Vagina (tissue), 2 donors: ENCODE results near the gene MARVELD1.

Experiments used
- CTCF ChIP-seq, 3 experiments: fragments of 450-650 bp in 2 of 3; fragments of 200-600 bp in 1 of 3; sonication (generic) in 1 of 3; IDR thresholded peaks; one replicate each; pipeline ENCODE4 v1.5.1; 2017 to 2019; ENCODE audit warnings: antibody characterized with exemption in 3 of 3, mild to moderate bottlenecking in 2 of 3, moderate library complexity in 2 of 3
- POLR2AphosphoS5 ChIP-seq, 2 donors: sonication (generic); formaldehyde crosslinking; IDR thresholded peaks; one replicate each; pipeline ENCODE4 v1.9.0; 2017; ENCODE audit warnings: antibody characterized with exemption in 2 of 2, mild to moderate bottlenecking in 2 of 2, low read depth in 1 of 2; ENCODE audit not compliant: insufficient read depth in 1 of 2

DNA sequence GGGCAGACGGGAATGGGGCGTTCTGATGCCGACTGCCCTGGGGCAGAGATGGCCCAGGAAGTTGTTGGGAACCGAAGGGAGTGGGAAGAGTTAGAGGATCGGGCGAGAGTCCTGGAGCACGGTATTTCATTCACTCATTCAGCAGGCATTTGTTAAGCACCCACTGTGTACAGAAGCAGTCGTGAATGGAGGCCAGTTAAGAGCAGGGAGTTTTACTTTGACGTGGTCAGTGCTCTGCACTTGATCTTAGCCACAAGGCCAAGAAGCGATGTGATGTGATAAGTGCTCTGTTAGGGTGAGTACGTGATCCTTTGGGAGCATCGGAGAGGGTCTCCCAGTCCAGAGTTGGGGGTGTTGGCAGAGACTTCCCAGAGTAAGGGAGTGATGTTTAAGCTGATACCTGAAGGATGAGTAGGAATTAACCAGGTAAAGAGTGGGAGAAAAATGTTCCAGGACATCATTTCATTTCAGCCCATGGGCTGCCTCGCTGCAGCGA is 24.3 kb downstream of the MARVELD1 start:
- TF ChIP-seq CTCF (IDR thresholded peaks at IDR 0.05) (no peak), POLR2AphosphoS5 (IDR thresholded peaks at IDR 0.05; ENCODE audit: insufficient read depth in 1 of 2, low read depth in 1 of 2) (no peak)
